ENCODE measurements around the gene TMPRSS6. TPM values are rescaled to one million over a fixed set of nuclear protein-coding genes. Genes with fewer than 3 reads are reported as not detected.

TMPRSS6 gene
- total and polyA plus RNA-seq, 2 of the 13 experiments (the other 11 are each of a cell fraction or from before 2014, with no cell fraction given) = 4.2 to 4.8 TPM

DNA sequence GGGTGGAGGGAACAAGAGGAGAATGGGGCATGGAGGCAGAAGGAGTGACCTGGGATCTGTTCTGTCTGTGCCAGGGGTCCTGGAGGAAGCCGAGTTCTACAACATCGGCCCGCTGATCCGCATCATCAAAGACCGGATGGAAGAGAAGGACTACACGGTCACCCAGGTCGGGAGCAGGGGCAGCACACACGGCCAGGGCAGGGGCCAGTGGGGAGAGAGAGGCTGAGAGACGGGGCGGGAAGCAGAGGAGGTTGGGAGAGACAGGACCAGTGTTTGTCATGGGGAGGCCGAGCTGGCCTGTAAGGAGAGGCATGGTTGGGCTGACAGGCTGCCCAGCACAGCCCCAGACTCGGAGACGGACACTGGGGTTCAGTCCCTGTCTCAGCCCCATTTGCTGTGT lies 53.3 kb downstream of the TMPRSS6 start:
- no peak overlapping the region for H2AFZ ChIP-seq (ENCODE audit: low read length)
- H3K79me2 ChIP-seq (ENCODE audit: insufficient read depth, low read length) = no peaks in the 10 kb centered on the region
- 94% methylated on average over 13 of the region's 13 CpGs for WGBS (ENCODE audit: low lambda C conversion rate)
- in situ Hi-C loops (cut with HindIII; ENCODE audit: extremely low pct_ligation_motif_present, low pct_unique_long_range_greater_than_20kb) (no loop called here), intact Hi-C loops (cut with micrococcal nuclease; ENCODE audit: unreplicated experiment) (no loop called here)
- no peaks in the 10 kb centered on the region for H3K9me3 ChIP-seq (ENCODE audit: low read length)
- ChIA-PET POLR2A (no interaction called here), CTCF (ENCODE audit: low intra/inter-chr PET ratio, low total read pairs) (no interaction called here)
- H3K27me3 ChIP-seq (ENCODE audit: control insufficient read depth in 1 of 2, insufficient read depth in 2 of 2, low read length in 2 of 2) = no peaks in the 10 kb centered on the region
- no peak overlapping the region for H3K27ac ChIP-seq (ENCODE audit: extremely low read length, insufficient read depth, low read length)
- H3K4me3 ChIP-seq (replicated peaks in 1 of 3; ENCODE audit: insufficient read depth in 1 of 3, low read depth in 2 of 3, low read length in 3 of 3) = no peak overlapping the region
- FAIRE-seq = no peak
- DNase-seq (ENCODE audit: low spot score) = no peak
- BruUV-seq (replicated peaks) = no TSS peak
- H3K36me3 ChIP-seq (replicated peaks in 1 of 2; ENCODE audit: control insufficient read depth in 1 of 2, insufficient read depth in 2 of 2, low read length in 2 of 2) = no peaks in the 10 kb centered on the region; a peak in 1 of 5 replicates
- peaks cover 48% of the 10 kb centered on the region for H3K4me1 ChIP-seq (ENCODE audit: insufficient read depth, low read length)
- H3K9ac ChIP-seq (ENCODE audit: insufficient read depth, low read depth, low read length) = no peak overlapping the region
- no peak overlapping the region for H3K4me2 ChIP-seq (ENCODE audit: low read depth, low read length)
- no peak for ATAC-seq
- TF ChIP-seq SOX6 (IDR thresholded peaks at IDR 0.05) (no peak), SOX6 (CRISPR knock-in tag; IDR thresholded peaks at IDR 0.05) (no peak), CC2D1A (CRISPR knock-in tag; IDR thresholded peaks at IDR 0.05) (no peak), ZNF660 (CRISPR knock-in tag; IDR thresholded peaks at IDR 0.05; ENCODE audit: borderline replicate concordance, low read depth) (no peak), ZNF230 (CRISPR knock-in tag; IDR thresholded peaks at IDR 0.05) (no peak), ZNF430 (CRISPR knock-in tag; IDR thresholded peaks at IDR 0.05) (no peak), ZNF260 (CRISPR knock-in tag; IDR thresholded peaks at IDR 0.05; ENCODE audit: borderline replicate concordance, low read depth) (no peak), SCMH1 (CRISPR knock-in tag; IDR thresholded peaks at IDR 0.05; ENCODE audit: borderline replicate concordance) (no peak)
- H4K20me1 ChIP-seq (ENCODE audit: insufficient read depth, low read length) = no peaks in the 10 kb centered on the region

DNA sequence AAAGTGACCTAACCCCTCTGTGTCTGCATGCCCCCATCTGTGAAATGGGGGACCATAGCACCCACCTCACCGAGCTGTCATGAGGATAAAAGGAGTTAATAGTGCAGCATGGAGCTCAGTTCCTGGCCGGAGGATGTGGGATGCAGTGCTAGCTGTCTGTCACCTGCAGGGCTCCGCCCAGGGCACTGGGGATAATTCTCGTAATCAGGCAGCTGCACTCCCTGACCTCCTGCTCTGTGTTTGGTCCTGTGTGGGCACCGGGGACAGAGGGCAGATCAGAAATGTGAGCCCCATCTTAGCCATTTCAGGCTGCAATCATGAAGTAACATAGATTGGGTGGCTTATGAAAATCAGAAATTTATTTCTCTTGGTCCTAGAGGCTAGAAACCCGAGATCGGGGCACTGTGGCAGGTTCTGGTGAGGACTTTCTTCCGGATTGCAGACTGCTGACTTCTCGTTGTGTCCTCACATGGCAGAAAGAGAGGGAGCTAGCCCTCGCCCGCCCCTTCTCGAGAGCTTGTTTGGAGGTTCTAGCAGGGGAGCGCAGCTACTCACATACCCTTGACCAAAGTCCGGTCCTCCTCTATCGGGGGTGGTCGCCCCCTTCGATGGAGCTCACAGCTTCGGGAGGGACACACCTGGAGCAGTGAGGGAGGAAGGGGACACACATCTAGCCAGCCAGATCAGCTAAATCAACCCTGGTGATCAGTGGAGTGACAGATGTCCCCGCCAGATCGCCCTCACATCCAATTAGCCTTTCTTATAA lies 54.7 kb downstream of the TMPRSS6 start:
- Histone ChIP-seq H2AFZ (ENCODE audit: low read length) (no peak overlapping the region), H3K27me3 (ENCODE audit: control insufficient read depth in 1 of 2, insufficient read depth in 2 of 2, low read length in 2 of 2) (peaks cover 0 to 9% of the 10 kb centered on the region in 2 experiments; a peak in 2 of 5 replicates), H3K4me3 (replicated peaks in 1 of 3; ENCODE audit: insufficient read depth in 1 of 3, low read depth in 2 of 3, low read length in 3 of 3) (no peak overlapping the region), H3K36me3 (replicated peaks in 1 of 2; ENCODE audit: control insufficient read depth in 1 of 2, insufficient read depth in 2 of 2, low read length in 2 of 2) (no peaks in the 10 kb centered on the region; a peak in 1 of 5 replicates), H3K27ac (ENCODE audit: extremely low read length, insufficient read depth, low read length) (no peak overlapping the region), H3K4me2 (ENCODE audit: low read depth, low read length) (no peak overlapping the region), H3K9ac (ENCODE audit: insufficient read depth, low read depth, low read length) (no peak overlapping the region), H3K79me2 (ENCODE audit: insufficient read depth, low read length) (no peaks in the 10 kb centered on the region), H4K20me1 (ENCODE audit: insufficient read depth, low read length) (no peaks in the 10 kb centered on the region), H3K9me3 (ENCODE audit: low read length) (no peaks in the 10 kb centered on the region), H3K4me1 (ENCODE audit: insufficient read depth, low read length) (peaks cover 57% of the 10 kb centered on the region)
- ChIA-PET POLR2A (interaction anchor here (0.8 to 2.2 kb wide), 4 partner anchors 10 to 36 kb away, joined by 3 to 6 read pairs (median 4); partner anchors contain the start of genes MPST and TST), CTCF (ENCODE audit: low intra/inter-chr PET ratio, low total read pairs) (no interaction called here)
- TF ChIP-seq ZNF768 (CRISPR knock-in tag; IDR thresholded peaks at IDR 0.05) (peak; percentile 61), WIZ (CRISPR knock-in tag; IDR thresholded peaks at IDR 0.05) (no peak)
- TF ChIP-seq, protein P1, sequence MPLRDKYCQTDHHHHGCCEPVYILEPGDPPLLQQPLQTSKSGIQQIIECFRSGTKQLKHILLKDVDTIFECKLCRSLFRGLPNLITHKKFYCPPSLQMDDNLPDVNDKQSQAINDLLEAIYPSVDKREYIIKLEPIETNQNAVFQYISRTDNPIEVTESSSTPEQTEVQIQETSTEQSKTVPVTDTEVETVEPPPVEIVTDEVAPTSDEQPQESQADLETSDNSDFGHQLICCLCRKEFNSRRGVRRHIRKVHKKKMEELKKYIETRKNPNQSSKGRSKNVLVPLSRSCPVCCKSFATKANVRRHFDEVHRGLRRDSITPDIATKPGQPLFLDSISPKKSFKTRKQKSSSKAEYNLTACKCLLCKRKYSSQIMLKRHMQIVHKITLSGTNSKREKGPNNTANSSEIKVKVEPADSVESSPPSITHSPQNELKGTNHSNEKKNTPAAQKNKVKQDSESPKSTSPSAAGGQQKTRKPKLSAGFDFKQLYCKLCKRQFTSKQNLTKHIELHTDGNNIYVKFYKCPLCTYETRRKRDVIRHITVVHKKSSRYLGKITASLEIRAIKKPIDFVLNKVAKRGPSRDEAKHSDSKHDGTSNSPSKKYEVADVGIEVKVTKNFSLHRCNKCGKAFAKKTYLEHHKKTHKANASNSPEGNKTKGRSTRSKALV (CRISPR knock-in tag; IDR thresholded peaks at IDR 0.05) = no peak
- no peak for FAIRE-seq
- no TSS peak for BruUV-seq (replicated peaks)
- no peak for ATAC-seq
- intact Hi-C loops (cut with micrococcal nuclease; ENCODE audit: unreplicated experiment) = no loop called here
- 79% methylated on average over 18 of the region's 20 CpGs for WGBS (ENCODE audit: low lambda C conversion rate)
- in situ Hi-C loops (cut with HindIII; ENCODE audit: extremely low pct_ligation_motif_present, low pct_unique_long_range_greater_than_20kb) = no loop called here
- no peak for DNase-seq (ENCODE audit: low spot score)
